ENCODE data around the gene NEURL2. TPM values are rescaled to one million over a fixed set of nuclear protein-coding genes. Genes with fewer than 3 reads are reported as not detected.
A peak's percentile ranks its signal among the peaks of the same experiment; 100 is the strongest.

The NEURL2 gene
- total RNA-seq, 3 donors from 2014 or later = 7.5 to 9.7 (median 8.8) TPM

DNA sequence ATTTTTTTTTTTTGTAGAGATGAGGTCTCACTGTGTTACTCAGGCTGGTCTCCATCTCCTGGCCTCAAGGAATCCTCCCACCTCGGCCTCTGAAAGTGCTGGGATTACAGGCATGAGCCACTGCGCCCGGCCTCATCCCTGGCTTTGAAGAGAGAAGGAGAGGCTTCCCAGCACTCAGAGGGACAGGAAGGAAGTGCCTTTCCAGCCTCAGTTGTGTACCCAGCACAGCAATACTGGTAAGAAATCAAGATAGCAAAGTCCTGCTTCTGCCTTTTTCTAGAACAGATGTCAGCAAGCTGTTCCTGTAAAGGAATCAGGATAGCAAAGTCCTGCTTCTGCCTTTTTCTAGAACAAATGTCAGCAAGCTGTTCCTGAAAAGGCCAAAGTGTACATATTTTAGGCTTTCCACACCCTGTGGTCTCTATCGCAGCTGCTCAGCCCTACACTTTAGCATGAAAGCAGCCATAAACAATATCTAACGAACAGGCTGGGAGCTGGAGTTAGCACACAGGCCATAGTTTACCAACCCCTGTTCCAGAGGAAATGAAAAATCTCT, 27.3 kb upstream of the NEURL2 start:
- Histone ChIP-seq H3K9me3 (no peaks in the 10 kb centered on the region), H3K4me3 (no peak overlapping the region), H3K4me1 (peaks cover 0 to 4% of the 10 kb centered on the region in 2 donors), H3K36me3 (no peaks in the 10 kb centered on the region), H3K27me3 (no peaks in the 10 kb centered on the region), H3K27ac (peak overlapping the region; percentile 73 to 87)
- no peak for TF ChIP-seq POLR2A (IDR thresholded peaks at IDR 0.05)
- no peak for TF ChIP-seq POLR2AphosphoS5 (IDR thresholded peaks at IDR 0.05)
- TF ChIP-seq, protein P1, sequence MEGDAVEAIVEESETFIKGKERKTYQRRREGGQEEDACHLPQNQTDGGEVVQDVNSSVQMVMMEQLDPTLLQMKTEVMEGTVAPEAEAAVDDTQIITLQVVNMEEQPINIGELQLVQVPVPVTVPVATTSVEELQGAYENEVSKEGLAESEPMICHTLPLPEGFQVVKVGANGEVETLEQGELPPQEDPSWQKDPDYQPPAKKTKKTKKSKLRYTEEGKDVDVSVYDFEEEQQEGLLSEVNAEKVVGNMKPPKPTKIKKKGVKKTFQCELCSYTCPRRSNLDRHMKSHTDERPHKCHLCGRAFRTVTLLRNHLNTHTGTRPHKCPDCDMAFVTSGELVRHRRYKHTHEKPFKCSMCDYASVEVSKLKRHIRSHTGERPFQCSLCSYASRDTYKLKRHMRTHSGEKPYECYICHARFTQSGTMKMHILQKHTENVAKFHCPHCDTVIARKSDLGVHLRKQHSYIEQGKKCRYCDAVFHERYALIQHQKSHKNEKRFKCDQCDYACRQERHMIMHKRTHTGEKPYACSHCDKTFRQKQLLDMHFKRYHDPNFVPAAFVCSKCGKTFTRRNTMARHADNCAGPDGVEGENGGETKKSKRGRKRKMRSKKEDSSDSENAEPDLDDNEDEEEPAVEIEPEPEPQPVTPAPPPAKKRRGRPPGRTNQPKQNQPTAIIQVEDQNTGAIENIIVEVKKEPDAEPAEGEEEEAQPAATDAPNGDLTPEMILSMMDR (IDR thresholded peaks at IDR 0.05) = no peak
- intact Hi-C loops (cut with DNase I; ENCODE audit: low total_unique reads) = no loop called here
- DNase-seq (ENCODE audit: low spot score in 2 of 2) = no peak

DNA sequence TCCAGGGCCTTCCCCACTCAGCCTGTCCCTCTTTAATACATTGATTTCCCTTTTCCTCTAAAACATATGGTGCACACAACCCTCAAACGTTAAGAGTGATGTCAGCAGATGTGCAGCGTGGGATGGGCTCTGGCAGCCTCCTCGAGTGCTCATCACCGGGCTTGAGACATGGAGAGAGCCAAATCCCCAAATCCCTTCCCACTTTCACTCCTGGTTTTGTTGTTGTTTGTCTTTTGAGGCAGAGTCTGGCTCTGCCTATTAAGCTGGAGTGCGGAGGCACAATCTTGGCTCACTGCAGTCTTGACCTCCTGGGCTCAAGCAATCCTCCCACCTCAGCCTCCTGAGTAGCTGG, 26.8 kb upstream of the NEURL2 start:
- peak overlapping the region; percentile 73 to 87 for H3K27ac ChIP-seq
- H3K4me3 ChIP-seq = no peak overlapping the region
- no peaks in the 10 kb centered on the region for H3K9me3 ChIP-seq
- H3K4me1 ChIP-seq = peaks cover 0 to 4% of the 10 kb centered on the region in 2 donors
- H3K27me3 ChIP-seq = no peaks in the 10 kb centered on the region
- intact Hi-C loops (cut with DNase I; ENCODE audit: low total_unique reads) = no loop called here
- no peaks in the 10 kb centered on the region for H3K36me3 ChIP-seq
- DNase-seq (ENCODE audit: low spot score in 2 of 2) = no peak
- TF ChIP-seq POLR2AphosphoS5 (IDR thresholded peaks at IDR 0.05) (no peak), POLR2A (IDR thresholded peaks at IDR 0.05) (no peak)
- TF ChIP-seq, protein P1 (IDR thresholded peaks at IDR 0.05) = no peak

DNA sequence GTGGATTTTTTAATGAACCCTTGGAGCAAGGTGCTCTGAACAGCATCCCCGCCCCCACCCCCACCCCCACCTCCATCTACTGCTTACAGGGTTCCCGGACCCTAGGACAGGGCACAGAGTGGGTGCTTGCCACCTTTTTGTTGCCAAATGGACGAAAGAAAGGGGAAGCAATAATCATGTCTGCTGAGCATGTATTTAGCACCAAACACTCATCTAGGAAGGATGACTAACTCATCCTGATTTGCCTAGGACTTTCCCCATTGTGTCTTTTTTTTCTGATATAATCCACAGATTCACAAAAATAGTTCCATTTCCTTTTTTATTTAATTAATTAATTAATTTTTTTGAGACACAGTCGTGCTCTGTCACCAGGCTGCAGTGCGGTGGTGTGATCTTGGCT, 22.1 kb upstream of the NEURL2 start:
- intact Hi-C loops (cut with DNase I; ENCODE audit: low total_unique reads) = no loop called here
- H3K27me3 ChIP-seq = no peaks in the 10 kb centered on the region
- DNase-seq (ENCODE audit: low spot score in 2 of 2) = no peak
- no peaks in the 10 kb centered on the region for H3K9me3 ChIP-seq
- no peaks in the 10 kb centered on the region for H3K36me3 ChIP-seq
- H3K4me3 ChIP-seq = no peak overlapping the region
- no peaks in the 10 kb centered on the region for H3K4me1 ChIP-seq
- TF ChIP-seq, protein P1 (IDR thresholded peaks at IDR 0.05) = no peak
- TF ChIP-seq POLR2A (IDR thresholded peaks at IDR 0.05) = no peak
- TF ChIP-seq POLR2AphosphoS5 (IDR thresholded peaks at IDR 0.05) = no peak
- no peak overlapping the region for H3K27ac ChIP-seq

DNA sequence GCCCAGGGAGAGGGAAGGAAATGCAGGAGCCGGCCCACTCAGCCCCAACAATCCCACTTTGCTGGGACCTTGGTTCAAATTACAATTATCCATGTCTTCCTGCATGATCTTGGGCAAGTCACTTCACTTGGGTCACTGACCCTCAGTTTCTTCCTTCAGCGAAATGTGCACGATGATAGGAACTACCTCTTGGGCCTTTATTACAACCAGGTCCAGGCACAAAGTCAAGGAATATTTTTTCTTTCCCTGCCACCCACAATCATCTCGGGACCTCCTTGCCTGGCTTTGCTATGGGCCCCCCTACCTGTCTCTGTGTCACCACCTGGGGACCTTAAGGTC, 21.3 kb upstream of the NEURL2 start:
- Histone ChIP-seq H3K27ac (peak overlapping the region; percentile 75 to 92), H3K27me3 (no peaks in the 10 kb centered on the region), H3K36me3 (no peaks in the 10 kb centered on the region), H3K4me1 (no peaks in the 10 kb centered on the region), H3K9me3 (no peaks in the 10 kb centered on the region), H3K4me3 (peak overlapping the region; percentile 58 to 77 (median 61))
- no peak for DNase-seq (ENCODE audit: low spot score in 2 of 2)
- intact Hi-C loops (cut with DNase I; ENCODE audit: low total_unique reads) = no loop called here
- TF ChIP-seq, protein P1 (IDR thresholded peaks at IDR 0.05) = no peak
- TF ChIP-seq POLR2AphosphoS5 (IDR thresholded peaks at IDR 0.05) = no peak
- TF ChIP-seq POLR2A (IDR thresholded peaks at IDR 0.05) = no peak

DNA sequence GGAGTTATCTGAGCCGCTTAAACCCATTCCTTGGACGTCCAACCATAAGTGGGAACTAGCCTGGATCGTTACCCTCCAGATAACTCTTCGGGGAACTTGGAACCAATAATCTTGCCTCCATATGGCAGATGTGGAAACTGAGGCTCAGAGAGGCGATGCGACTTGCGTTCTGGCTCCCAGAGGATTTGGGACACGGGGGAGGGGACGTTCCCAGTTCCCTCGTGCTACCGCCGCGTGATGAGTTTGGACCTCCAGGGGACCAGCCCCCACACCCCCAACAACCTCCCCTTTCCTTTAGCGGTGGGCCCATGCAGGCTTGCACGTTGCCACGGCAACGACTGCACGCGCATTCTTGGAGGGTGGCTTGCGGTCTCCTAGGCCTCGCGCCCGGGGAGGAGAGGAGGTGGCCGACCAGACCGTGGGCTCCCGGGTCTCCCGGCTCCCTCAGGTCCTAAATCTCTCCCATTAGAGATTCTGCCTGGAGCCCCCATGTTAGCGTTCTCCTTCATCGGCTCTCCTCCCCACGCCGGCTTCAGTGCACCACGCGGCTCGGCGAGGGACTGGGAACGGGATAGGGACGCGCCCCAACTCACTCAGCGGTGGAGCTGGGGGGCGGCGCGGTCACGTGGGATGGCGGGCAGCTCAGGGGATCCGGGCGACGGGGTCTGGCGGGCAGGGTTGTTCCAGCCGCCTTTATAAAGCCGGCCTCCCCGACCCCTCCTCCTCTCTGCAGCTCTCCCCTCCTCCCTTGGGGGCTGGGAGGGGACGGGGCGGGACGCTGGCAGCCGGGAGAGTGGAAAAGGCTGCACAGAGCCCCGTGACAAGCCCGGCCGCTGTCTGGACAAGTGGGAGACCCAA, 20.7 kb upstream of the NEURL2 start, which contains the start of gene PLTP:
PLTP (minus strand) TSS at position 670 of the 858 bp plus-strand sequence. CDS start 703 bp downstream, outside the sequence.
- intact Hi-C loops (cut with DNase I; ENCODE audit: low total_unique reads) = no loop called here
- DNase-seq (ENCODE audit: low spot score in 2 of 2) = peak in 1 of 2 donors; percentile 42
- Histone ChIP-seq H3K4me3 (peak within 1 kb of the TSS; percentile 58 to 77 (median 61)), H3K27me3 (no peaks in the 10 kb centered on the region), H3K36me3 (no peaks in the 10 kb centered on the region), H3K9me3 (no peaks in the 10 kb centered on the region), H3K4me1 (no peaks in the 10 kb centered on the region), H3K27ac (peak within 1 kb of the TSS; percentile 75 to 92)
- TF ChIP-seq POLR2A (IDR thresholded peaks at IDR 0.05) = peak; percentile 22
- peak in 1 of 3 donors; percentile 57 for TF ChIP-seq POLR2AphosphoS5 (IDR thresholded peaks at IDR 0.05)
- TF ChIP-seq, protein P1 (IDR thresholded peaks at IDR 0.05) = no peak
